HepG2 (cell line): ENCODE data around the gene BCAS3. TPM values are rescaled to one million over a fixed set of nuclear protein-coding genes. Genes with fewer than 3 reads are reported as not detected.

Experiments used
- ADNP ChIP-seq: sonication (generic); formaldehyde crosslinking; IDR thresholded peaks from 2 replicates; pipeline ENCODE4 v1.4.0; 2020; ENCODE audit warnings: missing genetic modification reagents
- ARNTL ChIP-seq: sonication (generic); formaldehyde crosslinking; IDR thresholded peaks from 2 replicates; pipeline ENCODE4 v1.4.0; 2020; ENCODE audit warnings: mild to moderate bottlenecking, missing genetic modification reagents
- BORCS8-MEF2B ChIP-seq: sonication (generic); formaldehyde crosslinking; IDR thresholded peaks from 2 replicates; pipeline ENCODE4 v1.8.0; 2022; ENCODE audit warnings: mild to moderate bottlenecking, missing genetic modification reagents
- GATAD1 ChIP-seq: IDR thresholded peaks from 2 replicates; pipeline ENCODE4 v1.6.1; 2016; ENCODE audit warnings: missing genetic modification reagents, missing compliant biosample characterization
- HNRNPLL ChIP-seq: fragments of 200-400 bp; formaldehyde crosslinking; IDR thresholded peaks from 2 replicates; pipeline ENCODE4 v1.6.1; 2017; ENCODE audit warnings: mild to moderate bottlenecking, low read depth, low read length; ENCODE audit not compliant: poor library complexity, severe bottlenecking
- HOXA5 ChIP-seq: sonication (generic); formaldehyde crosslinking; IDR thresholded peaks from 2 replicates; pipeline ENCODE4 v1.4.0; 2020; ENCODE audit warnings: missing genetic modification reagents
- MYNN ChIP-seq: sonication (generic); formaldehyde crosslinking; IDR thresholded peaks from 2 replicates; pipeline ENCODE4 v1.4.0; 2020; ENCODE audit warnings: mild to moderate bottlenecking, low read depth, missing genetic modification reagents
- NFKBIZ ChIP-seq: IDR thresholded peaks from 2 replicates; pipeline ENCODE4 v1.6.1; 2018; ENCODE audit warnings: missing genetic modification reagents, missing compliant biosample characterization
- PRMT3 ChIP-seq: sonication (generic); formaldehyde crosslinking; IDR thresholded peaks from 2 replicates; pipeline ENCODE4 v1.8.1; 2022; ENCODE audit warnings: low read depth, mild to moderate bottlenecking, moderate library complexity, missing genetic modification reagents, borderline replicate concordance
- PRPF4 ChIP-seq: fragments of 200-400 bp; formaldehyde crosslinking; IDR thresholded peaks from 2 replicates; pipeline ENCODE4 v1.6.1; 2016; ENCODE audit warnings: low read length, low read depth; ENCODE audit not compliant: poor library complexity, severe bottlenecking
- RARG ChIP-seq: sonication (generic); formaldehyde crosslinking; IDR thresholded peaks from 2 replicates; pipeline ENCODE4 v1.4.0; 2020; ENCODE audit warnings: low read depth, mild to moderate bottlenecking, missing genetic modification reagents
- RCOR2 ChIP-seq: IDR thresholded peaks from 2 replicates; pipeline ENCODE4 v1.6.1; 2016; ENCODE audit warnings: missing biosample characterization, missing genetic modification reagents
- SAP130 ChIP-seq: IDR thresholded peaks from 2 replicates; pipeline ENCODE4 v1.6.1; 2016; ENCODE audit warnings: low read depth
- SKIL ChIP-seq: sonication (generic); formaldehyde crosslinking; IDR thresholded peaks from 2 replicates; pipeline ENCODE4 v1.8.0; 2022; ENCODE audit warnings: missing genetic modification reagents, mild to moderate bottlenecking, moderate library complexity, borderline replicate concordance
- TEF ChIP-seq: sonication (generic); formaldehyde crosslinking; IDR thresholded peaks from 2 replicates; pipeline ENCODE4 v1.5.0; 2020; ENCODE audit warnings: missing genetic modification reagents
- ZBTB20 ChIP-seq: sonication (generic); formaldehyde crosslinking; IDR thresholded peaks from 2 replicates; pipeline ENCODE4 v1.8.1; 2023; ENCODE audit warnings: missing genetic modification reagents, low read depth, mild to moderate bottlenecking, borderline replicate concordance
- ZKSCAN5 ChIP-seq: sonication (generic); formaldehyde crosslinking; IDR thresholded peaks from 2 replicates; pipeline ENCODE4 v1.5.1; 2020; ENCODE audit warnings: mild to moderate bottlenecking, missing genetic modification reagents
- ZNF367 ChIP-seq: sonication (generic); formaldehyde crosslinking; IDR thresholded peaks from 2 replicates; pipeline ENCODE4 v1.4.0; 2020; ENCODE audit warnings: missing genetic modification reagents, borderline replicate concordance
- ZNF432 ChIP-seq: sonication (generic); formaldehyde crosslinking; IDR thresholded peaks from 2 replicates; pipeline ENCODE4 v1.5.0; 2020; ENCODE audit warnings: missing genetic modification reagents, mild to moderate bottlenecking, borderline replicate concordance
- ZNF576 ChIP-seq: sonication (generic); formaldehyde crosslinking; IDR thresholded peaks from 2 replicates; pipeline ENCODE4 v1.4.0; 2020; ENCODE audit warnings: mild to moderate bottlenecking, missing genetic modification reagents
- ZNF674 ChIP-seq: sonication (generic); formaldehyde crosslinking; IDR thresholded peaks from 2 replicates; pipeline ENCODE4 v1.5.0; 2020; ENCODE audit warnings: low read depth, mild to moderate bottlenecking, missing genetic modification reagents
- polyA plus RNA-seq, 8 experiments: library from polyadenylated mRNA; depleted of rRNA in 3 of 8; stranded (reverse) in 7 of 8; unstranded in 1 of 8; fragments of >200 nt; fragmentation: Illumina TruSeq in 4 of 8; extraction: Trizol in 4 of 8; gene quantifications; 2 replicates each; pipeline versions ENCODE4 v1.2.1 to v1.2.3, GENCODE V29; 2011 to 2016; ENCODE audit warnings: low read depth in 4 of 8, missing spikeins in 1 of 8, mixed read lengths in 1 of 8; ENCODE audit not compliant: insufficient read depth in 1 of 8
- total RNA-seq, 5 experiments: library from RNA; depleted of rRNA; stranded (reverse); fragments of >200 nt; fragmentation: Illumina TruSeq; extraction: Trizol; gene quantifications; 2 replicates each; pipeline ENCODE4 v1.2.3, GENCODE V29; 2016; ENCODE audit warnings: low read depth in 1 of 5
- TF ChIP-seq, protein P1 (sequence below): sonication (generic); formaldehyde crosslinking; IDR thresholded peaks from 2 replicates; pipeline ENCODE4 v1.4.0; 2020; ENCODE audit warnings: missing genetic modification reagents, borderline replicate concordance
- TF ChIP-seq, protein P2 (sequence below): sonication (generic); formaldehyde crosslinking; IDR thresholded peaks from 2 replicates; pipeline ENCODE4 v1.5.1; 2020; ENCODE audit warnings: mild to moderate bottlenecking, missing genetic modification reagents

Gene BCAS3
- total and polyA plus RNA-seq, 2 of the 13 experiments (the other 11 are each of a cell fraction or from before 2014, with no cell fraction given), result 10.7 to 11.2 TPM

DNA sequence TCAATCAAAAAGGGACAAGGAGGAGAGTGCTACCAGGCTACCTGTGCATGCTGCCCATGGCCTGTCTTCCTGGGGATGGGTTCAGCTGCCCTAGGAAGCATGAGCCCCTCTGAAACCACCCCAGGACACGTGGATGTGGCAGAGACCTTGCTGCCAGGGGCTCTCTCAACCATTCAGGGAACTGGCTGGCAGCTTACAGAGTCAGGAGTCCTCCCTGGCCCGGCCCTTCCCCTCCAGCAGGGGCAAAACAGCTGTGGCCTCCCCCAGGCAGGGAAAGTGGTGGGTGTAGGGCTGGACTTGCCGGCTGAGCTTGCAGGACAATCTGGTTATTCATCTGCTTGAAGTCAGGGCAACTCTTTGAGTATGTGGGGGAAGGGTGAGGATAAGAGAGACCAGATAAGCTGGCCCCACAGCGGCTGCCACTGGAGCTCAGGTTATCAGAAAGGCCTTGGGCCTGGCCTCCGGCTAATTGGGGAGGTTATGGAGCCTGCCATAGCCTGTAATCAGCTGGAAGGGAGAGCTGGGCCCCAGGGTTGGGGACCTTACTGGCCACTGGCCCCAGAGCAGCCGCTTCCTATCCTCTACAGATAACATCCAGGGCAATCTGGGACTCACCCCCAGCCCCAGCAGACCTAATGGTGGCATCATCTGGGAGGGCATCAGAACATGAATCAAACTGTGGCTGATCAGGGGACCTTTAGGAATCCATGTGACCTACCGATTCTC, 716.4 kb downstream of the BCAS3 start (continued):
- TF ChIP-seq HNRNPLL, result no peak
- TF ChIP-seq ZBTB20 (CRISPR knock-in tag), result peak; percentile 74; the same call in 1 of the 2 replicates
- no peak for TF ChIP-seq PRPF4
- no peak for TF ChIP-seq NFKBIZ (CRISPR knock-in tag)
- no peak for TF ChIP-seq GATAD1 (CRISPR knock-in tag)
- TF ChIP-seq ZKSCAN5 (CRISPR knock-in tag), result no peak
- no peak for TF ChIP-seq ZNF367
- no peak for TF ChIP-seq TEF (CRISPR knock-in tag)
- TF ChIP-seq ZNF432 (CRISPR knock-in tag), result no peak
- TF ChIP-seq ADNP (CRISPR knock-in tag), result no peak
- TF ChIP-seq SKIL (CRISPR knock-in tag), result no peak
- TF ChIP-seq RCOR2, result peak; percentile 74
- peak; percentile 14; the same call in 1 of the 2 replicates for TF ChIP-seq BORCS8-MEF2B (CRISPR knock-in tag)
- TF ChIP-seq PRMT3 (CRISPR knock-in tag), result no peak
- no peak; the same call in 1 of the 2 replicates for TF ChIP-seq HOXA5
- TF ChIP-seq RARG (CRISPR knock-in tag), result no peak
- TF ChIP-seq, protein P1, sequence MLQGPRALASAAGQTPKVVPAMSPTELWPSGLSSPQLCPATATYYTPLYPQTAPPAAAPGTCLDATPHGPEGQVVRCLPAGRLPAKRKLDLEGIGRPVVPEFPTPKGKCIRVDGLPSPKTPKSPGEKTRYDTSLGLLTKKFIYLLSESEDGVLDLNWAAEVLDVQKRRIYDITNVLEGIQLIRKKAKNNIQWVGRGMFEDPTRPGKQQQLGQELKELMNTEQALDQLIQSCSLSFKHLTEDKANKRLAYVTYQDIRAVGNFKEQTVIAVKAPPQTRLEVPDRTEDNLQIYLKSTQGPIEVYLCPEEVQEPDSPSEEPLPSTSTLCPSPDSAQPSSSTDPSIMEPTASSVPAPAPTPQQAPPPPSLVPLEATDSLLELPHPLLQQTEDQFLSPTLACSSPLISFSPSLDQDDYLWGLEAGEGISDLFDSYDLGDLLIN (CRISPR knock-in tag), result no peak
- TF ChIP-seq, protein P2, sequence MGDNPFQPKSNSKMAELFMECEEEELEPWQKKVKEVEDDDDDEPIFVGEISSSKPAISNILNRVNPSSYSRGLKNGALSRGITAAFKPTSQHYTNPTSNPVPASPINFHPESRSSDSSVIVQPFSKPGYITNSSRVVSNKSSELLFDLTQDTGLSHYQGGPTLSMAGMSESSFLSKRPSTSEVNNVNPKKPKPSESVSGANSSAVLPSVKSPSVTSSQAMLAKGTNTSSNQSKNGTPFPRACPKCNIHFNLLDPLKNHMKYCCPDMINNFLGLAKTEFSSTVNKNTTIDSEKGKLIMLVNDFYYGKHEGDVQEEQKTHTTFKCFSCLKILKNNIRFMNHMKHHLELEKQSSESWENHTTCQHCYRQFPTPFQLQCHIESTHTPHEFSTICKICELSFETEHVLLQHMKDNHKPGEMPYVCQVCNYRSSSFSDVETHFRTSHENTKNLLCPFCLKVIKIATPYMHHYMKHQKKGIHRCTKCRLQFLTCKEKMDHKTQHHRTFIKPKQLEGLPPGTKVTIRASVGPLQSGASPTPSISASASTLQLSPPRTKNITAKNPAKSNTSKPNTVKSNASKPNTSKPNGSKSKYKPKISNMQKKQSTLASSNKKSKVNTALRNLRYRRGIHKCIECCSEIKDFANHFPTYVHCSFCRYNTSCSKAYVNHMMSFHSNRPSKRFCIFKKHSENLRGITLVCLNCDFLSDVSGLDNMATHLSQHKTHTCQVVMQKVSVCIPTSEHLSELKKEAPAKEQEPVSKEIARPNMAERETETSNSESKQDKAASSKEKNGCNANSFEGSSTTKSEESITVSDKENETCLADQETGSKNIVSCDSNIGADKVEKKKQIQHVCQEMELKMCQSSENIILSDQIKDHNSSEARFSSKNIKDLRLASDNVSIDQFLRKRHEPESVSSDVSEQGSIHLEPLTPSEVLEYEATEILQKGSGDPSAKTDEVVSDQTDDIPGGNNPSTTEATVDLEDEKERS (CRISPR knock-in tag), result 0 out of 2 replicates have a peak, but pooled peaks have one; percentile 21
- TF ChIP-seq ZNF576 (CRISPR knock-in tag), result no peak
- TF ChIP-seq SAP130 (CRISPR knock-in tag), result peak; percentile 76
- TF ChIP-seq MYNN (CRISPR knock-in tag), result no peak
- peak; percentile 78; the same call in 1 of the 2 replicates for TF ChIP-seq ARNTL (CRISPR knock-in tag)
- TF ChIP-seq ZNF674 (CRISPR knock-in tag), result no peak
